HG03521 (cell line): Measurements from ENCODE around the gene HBQ1.
A peak's percentile ranks its signal among the peaks of the same experiment; 100 is the strongest.
"Not testable (repeated sequence)": the region's sequence is repeated elsewhere in the genome, so short reads cannot be mapped to it uniquely, and the experiment has no call there.

ENCODE experiments used
- ATAC-seq: cut with Tn5 transposase; IDR thresholded peaks from one replicate; pipeline ENCODE4 v1.9.1; 2021; ENCODE audit warnings: mild to moderate bottlenecking, moderate library complexity; ENCODE audit not compliant: unreplicated experiment

Gene HBQ1

GRCh38 chr16:200388-200787 is 20.1 kb downstream of the HBQ1 start:
- no peak for ATAC-seq

- ATAC-seq, result no peak
These were observed 23.0 kb downstream of the HBQ1 start for GRCh38 chr16:203246-203645.

GRCh38 chr16:204046-204445 is 23.8 kb downstream of the HBQ1 start:
- not testable (repeated sequence) for ATAC-seq

- ATAC-seq, result not testable (repeated sequence)
These were observed 29.1 kb downstream of the HBQ1 start for GRCh38 chr16:209359-209758.

GRCh38 chr16:211631-212180 is 31.4 kb downstream of the HBQ1 start:
- not testable (repeated sequence) for ATAC-seq

- ATAC-seq, result no peak
These were observed 32.7 kb downstream of the HBQ1 start for GRCh38 chr16:212999-213398.

- no peak for ATAC-seq
These were observed 39.8 kb downstream of the HBQ1 start for GRCh38 chr16:220021-220420.

- no peak for ATAC-seq
These were observed 48.0 kb downstream of the HBQ1 start for GRCh38 chr16:228151-228851.

GRCh38 chr16:228852-229730 is 48.8 kb downstream of the HBQ1 start, which contains the start of gene LUC7L:
TSS of gene LUC7L (minus strand) at chr16:229449. CDS start at chr16:229339, 110 bp downstream.
- peak; percentile 87 for ATAC-seq

- no peak for ATAC-seq
These were observed 49.5 kb downstream of the HBQ1 start for GRCh38 chr16:229731-230281.

GRCh38 chr16:230351-230750 is 50.1 kb downstream of the HBQ1 start:
- not testable (repeated sequence) for ATAC-seq
